ENCODE results near the gene DSC3.

DNA sequence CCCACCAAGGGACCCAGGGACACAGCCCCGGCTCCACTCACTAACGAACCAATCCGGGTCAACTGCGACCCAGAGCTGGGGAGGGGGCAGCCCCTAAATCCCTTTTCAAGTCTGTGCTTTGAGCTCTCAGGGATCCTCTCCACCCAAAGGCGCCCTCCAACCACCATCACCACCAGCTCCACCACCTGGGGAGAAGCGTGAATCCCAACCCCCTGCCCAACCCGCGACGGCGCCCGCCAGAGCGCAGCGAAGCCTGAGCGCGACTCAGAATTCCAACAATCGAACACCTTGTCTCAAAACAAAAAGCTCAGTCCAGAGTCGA, 497 bp downstream of the DSC3 start:
- TF ChIP-seq, protein P1, sequence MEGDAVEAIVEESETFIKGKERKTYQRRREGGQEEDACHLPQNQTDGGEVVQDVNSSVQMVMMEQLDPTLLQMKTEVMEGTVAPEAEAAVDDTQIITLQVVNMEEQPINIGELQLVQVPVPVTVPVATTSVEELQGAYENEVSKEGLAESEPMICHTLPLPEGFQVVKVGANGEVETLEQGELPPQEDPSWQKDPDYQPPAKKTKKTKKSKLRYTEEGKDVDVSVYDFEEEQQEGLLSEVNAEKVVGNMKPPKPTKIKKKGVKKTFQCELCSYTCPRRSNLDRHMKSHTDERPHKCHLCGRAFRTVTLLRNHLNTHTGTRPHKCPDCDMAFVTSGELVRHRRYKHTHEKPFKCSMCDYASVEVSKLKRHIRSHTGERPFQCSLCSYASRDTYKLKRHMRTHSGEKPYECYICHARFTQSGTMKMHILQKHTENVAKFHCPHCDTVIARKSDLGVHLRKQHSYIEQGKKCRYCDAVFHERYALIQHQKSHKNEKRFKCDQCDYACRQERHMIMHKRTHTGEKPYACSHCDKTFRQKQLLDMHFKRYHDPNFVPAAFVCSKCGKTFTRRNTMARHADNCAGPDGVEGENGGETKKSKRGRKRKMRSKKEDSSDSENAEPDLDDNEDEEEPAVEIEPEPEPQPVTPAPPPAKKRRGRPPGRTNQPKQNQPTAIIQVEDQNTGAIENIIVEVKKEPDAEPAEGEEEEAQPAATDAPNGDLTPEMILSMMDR (IDR thresholded peaks at IDR 0.05) = no peak
- TF ChIP-seq POLR2A (IDR thresholded peaks at IDR 0.05) = no peak

All from thyroid gland (tissue), 4 donors.